ENCODE data around the gene AOC2. TPM values are rescaled to one million over a fixed set of nuclear protein-coding genes. Genes with fewer than 3 reads are reported as not detected.
"Not testable (repeated sequence)": the region's sequence is repeated elsewhere in the genome, so short reads cannot be mapped to it uniquely, and the experiment has no call there.

Gene AOC2
- polyA plus RNA-seq, 1 of the 3 experiments (the other 2 are of a cell fraction), result 0.33 TPM

DNA sequence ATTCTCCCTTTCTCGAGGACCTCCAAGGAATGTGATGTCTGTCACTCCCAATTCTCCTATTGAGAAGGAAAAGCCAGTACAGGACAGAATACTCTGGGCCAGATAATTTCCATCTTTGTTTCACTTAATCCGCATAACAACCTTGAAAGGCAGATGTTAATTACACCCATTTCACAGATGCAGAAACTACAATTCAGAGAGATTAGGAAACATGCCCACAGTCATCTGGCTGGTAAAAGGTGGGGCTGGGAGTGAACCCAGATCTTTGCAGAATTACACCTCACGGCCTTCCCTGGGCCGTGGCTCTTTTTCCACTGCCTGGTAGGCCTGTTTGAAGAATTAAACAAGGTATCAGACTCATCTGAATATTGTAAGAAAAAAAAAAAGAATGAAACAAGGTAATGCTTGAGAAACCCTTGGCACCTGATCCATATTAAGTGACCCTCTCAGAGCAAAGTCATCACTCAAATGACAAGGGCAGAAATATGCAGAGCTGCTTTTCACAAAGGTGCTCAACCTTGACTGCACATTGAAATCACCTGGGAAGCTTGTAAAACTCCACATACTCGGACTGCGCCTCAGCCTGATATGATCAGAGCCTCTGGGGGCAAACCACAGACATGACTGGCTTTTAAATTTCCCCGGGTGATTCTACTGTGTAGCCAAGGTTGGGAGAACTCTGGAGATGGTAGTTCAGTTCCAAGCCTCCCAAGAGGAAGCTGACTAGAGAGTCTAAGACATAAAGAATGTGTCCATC is 39.6 kb downstream of the AOC2 start (continued):
- TF ChIP-seq MEF2A (IDR thresholded peaks at IDR 0.05; ENCODE audit: borderline replicate concordance, low read depth) (no peak), RAD21 (IDR thresholded peaks at IDR 0.05; ENCODE audit: low read length) (no peak), JUND (IDR thresholded peaks at IDR 0.05) (no peak)

DNA sequence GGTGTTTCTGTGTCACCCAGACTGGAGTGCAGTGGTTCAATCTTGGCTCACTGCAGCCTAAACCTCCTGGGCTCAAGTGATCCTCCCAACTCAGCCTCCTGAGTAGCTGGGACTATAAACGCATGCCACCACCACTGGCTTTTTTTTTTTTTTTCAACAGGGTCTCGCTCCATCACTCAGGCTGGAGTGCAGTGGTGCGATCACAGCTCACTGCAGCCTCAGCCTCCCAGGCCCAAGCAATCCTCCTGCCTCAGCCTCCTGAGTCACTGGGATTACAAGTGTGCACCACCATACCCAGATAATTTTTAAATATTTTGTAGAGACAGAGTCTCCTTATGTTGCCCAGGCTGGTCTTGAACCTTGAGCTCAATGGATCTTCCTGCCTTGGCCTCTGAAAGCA is 41.4 kb downstream of the AOC2 start:
- DNase-seq; H3K27ac ChIP-seq (ENCODE audit: low read depth in 2 of 2, low read length in 1 of 2); H3K4me1 ChIP-seq (ENCODE audit: control insufficient read depth in 1 of 2, insufficient read depth in 2 of 2, low read depth in 1 of 2, low read length in 1 of 2); H4K20me1 ChIP-seq (ENCODE audit: insufficient read depth); H3K27me3 ChIP-seq (ENCODE audit: insufficient read depth); H3K9ac ChIP-seq; H2AFZ ChIP-seq (ENCODE audit: low read depth); H3K4me3 ChIP-seq (ENCODE audit: low read depth in 2 of 2, low read length in 1 of 2); H3F3A ChIP-seq (replicated peaks; ENCODE audit: insufficient read depth); H3K36me3 ChIP-seq (replicated peaks in 1 of 2; ENCODE audit: control insufficient read depth in 1 of 2, insufficient read depth in 2 of 2, low read length in 1 of 2); H3K9me2 ChIP-seq; H3K4me2 ChIP-seq; CTCF ChIA-PET; H3K79me2 ChIP-seq (ENCODE audit: insufficient read depth); H3K9me3 ChIP-seq: not testable (repeated sequence)
- POLR2A ChIA-PET, result interaction anchor here (0.7 kb wide), 1 partner anchor 31 kb away, joined by 5 read pairs; no protein-coding TSS in a partner anchor
- 85% methylated on average over 3 of the region's 3 CpGs for WGBS (ENCODE audit: low lambda C conversion rate)

DNA sequence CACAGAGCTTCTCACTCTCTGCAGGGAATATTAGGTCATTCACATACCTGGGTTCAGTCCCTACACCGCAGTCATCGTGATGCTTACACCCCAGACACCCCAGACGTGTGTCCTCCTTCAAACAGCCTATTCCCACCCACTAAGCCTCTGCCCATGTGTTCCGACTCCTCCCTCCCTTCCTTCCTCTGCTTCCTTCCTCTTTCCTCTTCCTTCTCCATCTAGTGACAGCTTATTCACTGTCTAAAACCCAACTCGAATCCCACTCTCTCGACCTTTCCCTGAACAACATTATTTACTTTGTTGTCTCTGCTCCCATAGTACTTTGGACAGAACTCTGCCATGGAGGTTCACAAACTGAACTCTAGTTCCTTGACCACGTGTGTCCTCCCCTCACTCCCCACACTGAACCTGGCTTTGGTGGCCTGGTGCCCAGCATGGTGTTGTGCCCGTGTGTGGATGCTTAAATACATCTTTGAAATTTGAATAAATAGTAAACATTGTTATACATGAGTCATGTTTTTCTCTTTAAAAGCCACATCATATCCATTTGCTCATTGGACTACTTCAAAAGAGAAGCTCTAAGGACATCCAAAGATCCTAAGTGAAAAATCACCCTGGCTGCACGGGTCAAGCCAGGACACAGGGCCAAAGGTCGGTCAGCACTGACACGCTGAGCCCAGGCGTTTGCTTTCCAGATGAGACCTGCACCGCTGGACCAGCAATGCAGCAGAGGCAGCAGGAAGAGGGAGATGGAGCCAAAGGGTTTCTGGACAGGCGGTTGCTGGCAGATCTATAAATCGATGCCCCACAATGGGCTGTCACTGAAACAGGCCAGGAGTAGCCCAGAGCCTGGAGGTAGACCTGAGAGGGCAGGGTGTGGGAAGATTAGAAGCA is 42.1 kb downstream of the AOC2 start:
- ChIA-PET POLR2A (no interaction called here), CTCF (no interaction called here)
- H4K20me1 ChIP-seq (ENCODE audit: insufficient read depth), result no peaks in the 10 kb centered on the region
- no peaks in the 10 kb centered on the region for H3K36me3 ChIP-seq (replicated peaks in 1 of 2; ENCODE audit: control insufficient read depth in 1 of 2, insufficient read depth in 2 of 2, low read length in 1 of 2)
- H3K9me2 ChIP-seq, result no peaks in the 10 kb centered on the region
- no peaks in the 10 kb centered on the region; the same call in 1 of the 2 replicates for H3K27me3 ChIP-seq (ENCODE audit: insufficient read depth)
- no peaks in the 10 kb centered on the region for H3K79me2 ChIP-seq (ENCODE audit: insufficient read depth)
- H2AFZ ChIP-seq (ENCODE audit: low read depth), result no peak overlapping the region
- H3K4me1 ChIP-seq (ENCODE audit: control insufficient read depth in 1 of 2, insufficient read depth in 2 of 2, low read depth in 1 of 2, low read length in 1 of 2), result no peaks in the 10 kb centered on the region
- no peak overlapping the region for H3K4me2 ChIP-seq
- no peaks in the 10 kb centered on the region for H3K9me3 ChIP-seq
- 61% methylated on average over 15 of the region's 15 CpGs for WGBS (ENCODE audit: low lambda C conversion rate)
- H3F3A ChIP-seq (replicated peaks; ENCODE audit: insufficient read depth), result no peaks in the 10 kb centered on the region
- no peak overlapping the region for H3K4me3 ChIP-seq (ENCODE audit: low read depth in 2 of 2, low read length in 1 of 2)
- TF ChIP-seq RFX5 (IDR thresholded peaks at IDR 0.05; ENCODE audit: low read length), result no peak
- no peak for TF ChIP-seq ELF1 (IDR thresholded peaks at IDR 0.05)
- no peak for DNase-seq
- no peak overlapping the region for H3K9ac ChIP-seq
- H3K27ac ChIP-seq (ENCODE audit: low read depth in 2 of 2, low read length in 1 of 2), result no peak overlapping the region

DNA sequence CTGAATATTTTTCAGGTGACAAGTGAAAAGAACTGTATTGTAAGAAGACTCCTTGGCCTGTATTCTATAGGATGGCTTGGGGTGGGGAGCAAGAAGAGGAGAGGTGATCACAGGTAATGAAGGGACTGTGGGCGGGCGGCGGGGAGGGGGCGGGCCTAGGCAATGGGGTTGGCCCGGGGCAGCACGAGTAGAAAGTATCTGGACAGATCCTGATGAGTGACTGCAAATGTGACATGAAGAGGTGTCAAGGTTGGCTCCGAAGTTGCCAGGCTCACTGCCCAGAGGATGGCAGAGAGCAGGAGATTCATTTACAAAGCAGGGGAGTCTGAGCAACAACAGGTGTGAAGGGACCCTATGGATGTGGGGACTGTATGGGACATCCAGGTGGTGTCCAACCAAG is 45.4 kb downstream of the AOC2 start:
- Histone ChIP-seq H3K36me3 (replicated peaks in 1 of 2; ENCODE audit: control insufficient read depth in 1 of 2, insufficient read depth in 2 of 2, low read length in 1 of 2) (no peaks in the 10 kb centered on the region), H3K4me2 (no peak overlapping the region), H2AFZ (ENCODE audit: low read depth) (no peak overlapping the region), H3K9me3 (no peaks in the 10 kb centered on the region), H3K9ac (no peak overlapping the region), H3K4me3 (ENCODE audit: low read depth in 2 of 2, low read length in 1 of 2) (no peak overlapping the region), H3K27ac (ENCODE audit: low read depth in 2 of 2, low read length in 1 of 2) (no peak overlapping the region), H3K79me2 (ENCODE audit: insufficient read depth) (no peaks in the 10 kb centered on the region), H4K20me1 (ENCODE audit: insufficient read depth) (no peaks in the 10 kb centered on the region), H3K4me1 (ENCODE audit: control insufficient read depth in 1 of 2, insufficient read depth in 2 of 2, low read depth in 1 of 2, low read length in 1 of 2) (no peaks in the 10 kb centered on the region), H3F3A (replicated peaks; ENCODE audit: insufficient read depth) (no peaks in the 10 kb centered on the region), H3K9me2 (no peaks in the 10 kb centered on the region), H3K27me3 (ENCODE audit: insufficient read depth) (no peaks in the 10 kb centered on the region; the same call in 1 of the 2 replicates)
- ChIA-PET CTCF (interaction anchor here (1.1 to 1.3 kb wide), 2 partner anchors 9 to 46 kb away, joined by 3 read pairs; no protein-coding TSS in a partner anchor), POLR2A (no interaction called here)
- 72% methylated on average over 7 of the region's 7 CpGs for WGBS (ENCODE audit: low lambda C conversion rate)
- no peak for DNase-seq
- TF ChIP-seq, protein P1, sequence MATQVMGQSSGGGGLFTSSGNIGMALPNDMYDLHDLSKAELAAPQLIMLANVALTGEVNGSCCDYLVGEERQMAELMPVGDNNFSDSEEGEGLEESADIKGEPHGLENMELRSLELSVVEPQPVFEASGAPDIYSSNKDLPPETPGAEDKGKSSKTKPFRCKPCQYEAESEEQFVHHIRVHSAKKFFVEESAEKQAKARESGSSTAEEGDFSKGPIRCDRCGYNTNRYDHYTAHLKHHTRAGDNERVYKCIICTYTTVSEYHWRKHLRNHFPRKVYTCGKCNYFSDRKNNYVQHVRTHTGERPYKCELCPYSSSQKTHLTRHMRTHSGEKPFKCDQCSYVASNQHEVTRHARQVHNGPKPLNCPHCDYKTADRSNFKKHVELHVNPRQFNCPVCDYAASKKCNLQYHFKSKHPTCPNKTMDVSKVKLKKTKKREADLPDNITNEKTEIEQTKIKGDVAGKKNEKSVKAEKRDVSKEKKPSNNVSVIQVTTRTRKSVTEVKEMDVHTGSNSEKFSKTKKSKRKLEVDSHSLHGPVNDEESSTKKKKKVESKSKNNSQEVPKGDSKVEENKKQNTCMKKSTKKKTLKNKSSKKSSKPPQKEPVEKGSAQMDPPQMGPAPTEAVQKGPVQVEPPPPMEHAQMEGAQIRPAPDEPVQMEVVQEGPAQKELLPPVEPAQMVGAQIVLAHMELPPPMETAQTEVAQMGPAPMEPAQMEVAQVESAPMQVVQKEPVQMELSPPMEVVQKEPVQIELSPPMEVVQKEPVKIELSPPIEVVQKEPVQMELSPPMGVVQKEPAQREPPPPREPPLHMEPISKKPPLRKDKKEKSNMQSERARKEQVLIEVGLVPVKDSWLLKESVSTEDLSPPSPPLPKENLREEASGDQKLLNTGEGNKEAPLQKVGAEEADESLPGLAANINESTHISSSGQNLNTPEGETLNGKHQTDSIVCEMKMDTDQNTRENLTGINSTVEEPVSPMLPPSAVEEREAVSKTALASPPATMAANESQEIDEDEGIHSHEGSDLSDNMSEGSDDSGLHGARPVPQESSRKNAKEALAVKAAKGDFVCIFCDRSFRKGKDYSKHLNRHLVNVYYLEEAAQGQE (IDR thresholded peaks at IDR 0.05; ENCODE audit: low read depth, low read length), result no peak
- no peak for TF ChIP-seq SMC3 (IDR thresholded peaks at IDR 0.05; ENCODE audit: low read depth, low read length)
- no peak for TF ChIP-seq CHD2 (IDR thresholded peaks at IDR 0.05; ENCODE audit: low read length, partially characterized antibody)
- TF ChIP-seq YY1 (IDR thresholded peaks at IDR 0.05; ENCODE audit: low read depth), result no peak
- TF ChIP-seq FOXJ3 (CRISPR knock-in tag; IDR thresholded peaks at IDR 0.05), result no peak
- no peak for TF ChIP-seq TEAD4 (IDR thresholded peaks at IDR 0.05; ENCODE audit: borderline replicate concordance, insufficient read depth)
- no peak for TF ChIP-seq EP300 (IDR thresholded peaks at IDR 0.05; ENCODE audit: borderline replicate concordance in 1 of 2, low read depth in 1 of 2, low read length in 1 of 2)
- TF ChIP-seq, protein P2, sequence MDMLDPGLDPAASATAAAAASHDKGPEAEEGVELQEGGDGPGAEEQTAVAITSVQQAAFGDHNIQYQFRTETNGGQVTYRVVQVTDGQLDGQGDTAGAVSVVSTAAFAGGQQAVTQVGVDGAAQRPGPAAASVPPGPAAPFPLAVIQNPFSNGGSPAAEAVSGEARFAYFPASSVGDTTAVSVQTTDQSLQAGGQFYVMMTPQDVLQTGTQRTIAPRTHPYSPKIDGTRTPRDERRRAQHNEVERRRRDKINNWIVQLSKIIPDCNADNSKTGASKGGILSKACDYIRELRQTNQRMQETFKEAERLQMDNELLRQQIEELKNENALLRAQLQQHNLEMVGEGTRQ (IDR thresholded peaks at IDR 0.05; ENCODE audit: borderline replicate concordance, low read depth, low read length), result no peak
- TF ChIP-seq RAD21 (IDR thresholded peaks at IDR 0.05; ENCODE audit: low read length), result no peak
- TF ChIP-seq POLR2AphosphoS5 (IDR thresholded peaks at IDR 0.05; ENCODE audit: low read depth, low read length), result no peak
